Measurements from ENCODE around the gene VPS50.

Gene VPS50

DNA sequence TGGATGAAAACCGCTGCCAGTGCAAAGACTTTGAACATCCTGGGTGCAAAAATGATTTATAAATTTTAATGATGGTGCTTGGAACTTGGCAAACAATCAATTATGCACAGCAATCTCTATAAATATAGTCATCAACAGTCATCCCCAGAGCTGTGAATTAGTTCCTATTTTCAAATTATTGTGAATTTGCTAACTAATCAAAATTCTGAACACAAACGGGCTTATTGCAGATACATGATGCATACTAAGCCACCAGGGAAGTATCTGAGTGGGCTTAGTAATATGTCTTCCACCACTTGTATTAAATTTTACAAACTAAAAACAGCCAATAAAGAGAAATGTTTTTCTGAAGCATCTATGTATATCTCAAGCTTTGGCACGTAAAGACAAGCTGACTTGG, 177.2 kb downstream of the VPS50 start:
- DNase-seq (ENCODE audit: low spot score): no peak

All from HuH-7 (cell line).